K562 (cell line): Measurements from ENCODE around the gene HSD17B10. TPM values are rescaled to one million over a fixed set of nuclear protein-coding genes. Genes with fewer than 3 reads are reported as not detected.

Source experiments
- ATAC-seq: fragments of 200-7000 bp; cut with Tn5 transposase; 3 replicates; pipeline ENCODE4 v1.9.1; 2020; ENCODE audit warnings: moderate library complexity
- BruUV-seq: library from RNA; stranded (reverse); fragments of 400-500 nt; replicated peaks from 2 replicates; lab custom pipeline; 2021; lab: Mats Ljungman, UMichigan
- CTCF ChIA-PET: fragments of 300-600 bp; formaldehyde crosslinking; extraction: SDS; loops from one replicate; lab custom pipeline; 2021; ENCODE audit warnings: low intra/inter-chr PET ratio; lab: Yijun Ruan, JAX
- POLR2A ChIA-PET: fragments of 300-600, 350-650 bp; sonication (Branson Sonifier 250); formaldehyde crosslinking; extraction: SDS; loops from one replicate; lab custom pipeline; 2021; ENCODE audit warnings: antibody characterized with exemption, inconsistent platforms; lab: Yijun Ruan, JAX
- DNase-seq, 4 experiments: peaks; one replicate each; pipeline versions ENCODE4 v3.0.0 to v3.0.0-alpha.2; 2011 to 2018; ENCODE audit warnings: low spot score in 3 of 4, mixed read lengths in 3 of 4; ENCODE audit errors: extremely low read depth in 1 of 4
- FAIRE-seq: peaks from 2 replicates; lab custom pipeline; 2011; peaks lifted over from hg19 to GRCh38; lab: Jason Lieb, UNC
- H2AFZ ChIP-seq: 2 replicates; pipeline ENCODE4 v1.6.0; 2011; ENCODE audit warnings: low read depth, low read length, control low read depth, inconsistent platforms
- H3K27ac ChIP-seq: fragments of 200-600 bp; 3 replicates; pipeline ENCODE4 v1.8.0; 2011; ENCODE audit warnings: low read depth, mild to moderate bottlenecking, control low read depth, inconsistent platforms, low read length, moderate library complexity, mixed read lengths; ENCODE audit errors: extremely low read depth
- H3K27me3 ChIP-seq, 2 experiments: fragments of 300-600 bp in 1 of 2; 2 replicates in 1 of 2; 3 replicates in 1 of 2; pipeline versions ENCODE4 v1.6.0 to v1.8.0; 2011; ENCODE audit warnings: inconsistent platforms in 2 of 2, low read length in 2 of 2, mild to moderate bottlenecking in 1 of 2, mixed read lengths in 1 of 2, moderate library complexity in 1 of 2; ENCODE audit not compliant: control insufficient read depth in 2 of 2, insufficient read depth in 2 of 2
- H3K36me3 ChIP-seq: fragments of 300-600 bp; 3 replicates; pipeline ENCODE4 v1.8.0; 2011; ENCODE audit warnings: mild to moderate bottlenecking, low read length, inconsistent platforms; ENCODE audit not compliant: control insufficient read depth, insufficient read depth
- H3K4me1 ChIP-seq, 2 experiments: fragments of 200-600 bp in 1 of 2; replicated peaks in 1 of 2; 2 replicates in 1 of 2; 3 replicates in 1 of 2; pipeline versions ENCODE4 v1.5.1 to v1.8.0; 2011; ENCODE audit warnings: inconsistent platforms in 2 of 2, low read length in 2 of 2, mild to moderate bottlenecking in 1 of 2, mixed read lengths in 1 of 2, moderate library complexity in 1 of 2; ENCODE audit not compliant: control insufficient read depth in 2 of 2, insufficient read depth in 2 of 2
- H3K4me2 ChIP-seq: 2 replicates; pipeline ENCODE4 v1.6.1; 2011; ENCODE audit warnings: low read length, control low read depth, inconsistent platforms, mixed read lengths; ENCODE audit not compliant: insufficient read depth
- H3K4me3 ChIP-seq: fragments of 200-600 bp; sonication (generic), shearing (Covaris generic); 2 replicates; pipeline ENCODE4 v1.5.1; 2016; ENCODE audit warnings: control low read depth, inconsistent platforms
- H3K79me2 ChIP-seq: fragments of 200-600 bp; 3 replicates; pipeline ENCODE4 v1.8.0; 2011; ENCODE audit warnings: low read length, inconsistent platforms; ENCODE audit not compliant: control insufficient read depth, insufficient read depth
- H3K9ac ChIP-seq, 2 experiments: 2 replicates each; pipeline versions ENCODE4 v1.6.0 to v1.6.1; 2011; ENCODE audit warnings: low read depth in 2 of 2, low read length in 2 of 2, control low read depth in 1 of 2, inconsistent platforms in 1 of 2, mild to moderate bottlenecking in 1 of 2, mixed read lengths in 1 of 2; ENCODE audit not compliant: insufficient read depth in 1 of 2
- H3K9me1 ChIP-seq: one replicate; pipeline ENCODE4 v1.6.0; 2011; ENCODE audit warnings: inconsistent platforms, mild to moderate bottlenecking, low read length, moderate library complexity; ENCODE audit not compliant: control insufficient read depth, insufficient read depth
- H3K9me3 ChIP-seq: replicated peaks from 2 replicates; pipeline ENCODE4 v1.5.1; 2011; ENCODE audit warnings: low read depth, low read length, inconsistent platforms; ENCODE audit not compliant: control insufficient read depth, insufficient read depth
- H4K20me1 ChIP-seq: replicated peaks from 2 replicates; pipeline ENCODE4 v1.6.1; 2011; ENCODE audit warnings: low read length, inconsistent platforms, mixed read lengths; ENCODE audit not compliant: control insufficient read depth, insufficient read depth
- ARID1B ChIP-seq: fragments of 450-650 bp; IDR thresholded peaks from 2 replicates; pipeline ENCODE4 v1.6.1; 2016; ENCODE audit warnings: antibody characterized with exemption, mild to moderate bottlenecking, inconsistent platforms
- CTCF ChIP-seq, 3 experiments: IDR thresholded peaks in 2 of 3; conservative IDR thresholded peaks in 1 of 3; 2 replicates each; pipeline ENCODE4 v1.5.1; 2011 to 2012; ENCODE audit warnings: low read length in 3 of 3, mild to moderate bottlenecking in 3 of 3, control low read depth in 2 of 3, improper control_type of control experiment in 1 of 3, inconsistent platforms in 1 of 3, low read depth in 1 of 3, mixed read lengths in 1 of 3, moderate library complexity in 1 of 3; ENCODE audit not compliant: insufficient read depth in 2 of 3
- CTCFL ChIP-seq: IDR thresholded peaks from 2 replicates; pipeline ENCODE4 v1.6.1; 2011; ENCODE audit warnings: borderline replicate concordance, low read depth, mild to moderate bottlenecking, moderate library complexity, low read length; ENCODE audit not compliant: insufficient read depth, poor library complexity, severe bottlenecking
- ELF2 ChIP-seq: fragments of 250-450 bp; sonication (Bioruptor Pico); IDR thresholded peaks from 2 replicates; pipeline ENCODE4 v1.5.0; 2021; ENCODE audit warnings: mild to moderate bottlenecking
- MCM5 ChIP-seq: fragments of 450-650 bp; IDR thresholded peaks from 2 replicates; pipeline ENCODE4 v1.6.1; 2016; ENCODE audit warnings: low read depth
- NR3C1 ChIP-seq: sonication (generic); formaldehyde crosslinking; IDR thresholded peaks from 2 replicates; pipeline ENCODE4 v1.8.1; 2022; ENCODE audit warnings: missing genetic modification reagents
- PCBP2 ChIP-seq: fragments of 200-400 bp; formaldehyde crosslinking; IDR thresholded peaks from 2 replicates; pipeline ENCODE4 v1.6.1; 2018; ENCODE audit warnings: low read length, low read depth, mild to moderate bottlenecking, moderate library complexity; ENCODE audit not compliant: poor library complexity, severe bottlenecking
- RAD21 ChIP-seq, 2 experiments: fragments of 250-450 bp in 1 of 2; fragments of 450-650 bp in 1 of 2; sonication (Bioruptor Pico) in 1 of 2; formaldehyde crosslinking in 1 of 2; IDR thresholded peaks in 1 of 2; conservative IDR thresholded peaks in 1 of 2; 2 replicates each; pipeline versions ENCODE4 v1.4.0 to v1.8.0; 2020 to 2022; ENCODE audit warnings: mild to moderate bottlenecking in 2 of 2, moderate library complexity in 1 of 2
- SNIP1 ChIP-seq: fragments of 450-650 bp; IDR thresholded peaks from 2 replicates; pipeline ENCODE4 v1.7.1; 2017; ENCODE audit warnings: low read depth, mild to moderate bottlenecking
- TSHZ1 ChIP-seq: fragments of 250-450 bp; sonication (Bioruptor Pico); IDR thresholded peaks from 2 replicates; pipeline ENCODE4 v1.4.0; 2020; ENCODE audit warnings: mild to moderate bottlenecking, moderate library complexity
- ZBTB5 ChIP-seq: fragments of 450-650 bp; IDR thresholded peaks from 2 replicates; pipeline ENCODE4 v1.6.1; 2017; ENCODE audit warnings: antibody characterized with exemption
- WGBS: fragments of 100-300 bp; shearing (Covaris generic); methylation state at CpG from one replicate; pipeline ENCODE4 v1.1.6; 2016; ENCODE audit warnings: low coverage, mixed read lengths; ENCODE audit not compliant: insufficient coverage; ENCODE audit errors: missing lambda C conversion rate; 5-methylcytosine and 5-hydroxymethylcytosine counted together
- in situ Hi-C: fragments of 300-500 bp; cut with MboI; formaldehyde crosslinking; loops from 4 replicates; pipeline ENCODE4 v1.15.0; 2018; ENCODE audit warnings: inconsistent platforms, mixed read lengths
- intact Hi-C: fragments of 100-400 bp; cut with micrococcal nuclease; formaldehyde crosslinking; loops from 2 replicates; pipeline ENCODE4 v1.14.2; 2022
- polyA plus RNA-seq, 8 experiments: library from polyadenylated mRNA; depleted of rRNA in 4 of 8; stranded (reverse) in 5 of 8; unstranded in 3 of 8; fragments of >200 nt; fragmentation: Nextera tagmentation in 2 of 8; fragmentation: Illumina TruSeq in 1 of 8; extraction: Ambion mirVana in 2 of 8; extraction: Trizol in 1 of 8; gene quantifications; 2 replicates each; pipeline versions ENCODE4 v1.2.1 to v1.2.3, GENCODE V29; 2011 to 2014; ENCODE audit warnings: inconsistent platforms in 1 of 8, missing spikeins in 1 of 8
- total RNA-seq, 7 experiments: library from RNA; depleted of rRNA in 6 of 7; stranded (reverse); fragments of >200 nt in 6 of 7; fragmentation: Illumina TruSeq in 2 of 7; extraction: Trizol in 2 of 7; gene quantifications; 2 replicates each; pipeline versions ENCODE4 v1.2.1 to v1.2.3, GENCODE V29; 2011 to 2021; ENCODE audit warnings: low replicate concordance in 1 of 7

HSD17B10 gene
- total and polyA plus RNA-seq, 9 of the 15 experiments (the other 6 are each of a cell fraction or from before 2014, with no cell fraction given): 45.3 to 221 (median 186) TPM

- H4K20me1 ChIP-seq: no peaks in the 10 kb centered on the region
- no peak overlapping the region for H3K27ac ChIP-seq
- 2% methylated on average over 5 of the region's 5 CpGs for WGBS
- H3K4me1 ChIP-seq: no peaks in the 10 kb centered on the region; a peak in 1 of 5 replicates
- TF ChIP-seq PCBP2 (no peak), CTCFL (no peak), TSHZ1 (no peak), ZBTB5 (no peak), ARID1B (no peak), NR3C1 (CRISPR knock-in tag) (no peak), SNIP1 (no peak), ELF2 (CRISPR knock-in tag) (no peak), MCM5 (no peak), RAD21 (CRISPR knock-in tag; conservative IDR thresholded peaks at IDR 0.05 in 1 of 2, IDR thresholded peaks at IDR 0.05 in 1 of 2) (peak in 1 of 2 experiments; percentile 31; a peak in 2 of 4 replicates), CTCF (IDR thresholded peaks at IDR 0.05 in 2 of 3, conservative IDR thresholded peaks at IDR 0.05 in 1 of 3; ENCODE audit: insufficient read depth in 2 of 3, low read depth in 1 of 3, low read length in 3 of 3) (peak in 1 of 3 experiments; percentile 40; a peak in 2 of 6 replicates)
- H3K4me2 ChIP-seq: no peak overlapping the region
- no peak overlapping the region for H3K9ac ChIP-seq
- no peaks in the 10 kb centered on the region for H3K36me3 ChIP-seq
- intact Hi-C loops (no loop called here), in situ Hi-C loops (no loop called here)
- ChIA-PET POLR2A (no interaction called here), CTCF (no interaction called here)
- ATAC-seq (no peak), DNase-seq (no peak), FAIRE-seq (no peak)
- H3K9me3 ChIP-seq: no peaks in the 10 kb centered on the region
- BruUV-seq: no TSS peak
- H2AFZ ChIP-seq: no peak overlapping the region
- no peaks in the 10 kb centered on the region for H3K79me2 ChIP-seq
- no peak overlapping the region for H3K4me3 ChIP-seq
- peaks cover 0 to 2% of the 10 kb centered on the region in 2 experiments; a peak in 3 of 5 replicates for H3K27me3 ChIP-seq
- no peaks in the 10 kb centered on the region for H3K9me1 ChIP-seq
These were observed 23.9 kb upstream of the HSD17B10 start for GRCh38 chrX:53458082-53458481.
